AG09309 (cell line): ENCODE measurements around the gene CDC20.
"Not testable (repeated sequence)": the region's sequence is repeated elsewhere in the genome, so short reads cannot be mapped to it uniquely, and the experiment has no call there.

ENCODE experiments used
- DNase-seq: peaks from one replicate; pipeline ENCODE4 v3.0.0-alpha.2; 2010; ENCODE audit warnings: low read depth
- H3K4me3 ChIP-seq: 2 replicates; pipeline ENCODE4 v1.5.1; 2011; ENCODE audit warnings: mild to moderate bottlenecking, low read depth, low read length, moderate library complexity; ENCODE audit not compliant: control insufficient read depth
- CTCF ChIP-seq: IDR thresholded peaks from 2 replicates; pipeline ENCODE4 v1.5.1; 2011; ENCODE audit warnings: mild to moderate bottlenecking, low read depth, low read length, inconsistent platforms; ENCODE audit not compliant: insufficient read depth, control insufficient read depth; ENCODE audit errors: missing control alignments

Gene CDC20

GRCh38 chr1:43367904-43368645, 9.3 kb downstream of the CDC20 start, which contains the start of gene ELOVL1:
Gene ELOVL1 (minus strand): TSS chr1:43368011. CDS start chr1:43365609, 2,402 bp downstream.
- H3K4me3 ChIP-seq: peak within 1 kb of the TSS; percentile 97
- TF ChIP-seq CTCF: peak; percentile 35
- DNase-seq: peak; percentile 37

GRCh38 chr1:43368646-43369020, 9.9 kb downstream of the CDC20 start:
- no peak for TF ChIP-seq CTCF
- DNase-seq: no peak

GRCh38 chr1:43369779-43370178, 11.0 kb downstream of the CDC20 start:
- H3K4me3 ChIP-seq, DNase-seq: not testable (repeated sequence)

More at GRCh38 chr1:43368646-43369020, 9.9 kb downstream of the CDC20 start:
- peak overlapping the region; percentile 97 for H3K4me3 ChIP-seq

GRCh38 chr1:43370564-43370963, 11.8 kb downstream of the CDC20 start:
- no peak for DNase-seq
- no peak for TF ChIP-seq CTCF
- H3K4me3 ChIP-seq: no peak overlapping the region

DNA sequence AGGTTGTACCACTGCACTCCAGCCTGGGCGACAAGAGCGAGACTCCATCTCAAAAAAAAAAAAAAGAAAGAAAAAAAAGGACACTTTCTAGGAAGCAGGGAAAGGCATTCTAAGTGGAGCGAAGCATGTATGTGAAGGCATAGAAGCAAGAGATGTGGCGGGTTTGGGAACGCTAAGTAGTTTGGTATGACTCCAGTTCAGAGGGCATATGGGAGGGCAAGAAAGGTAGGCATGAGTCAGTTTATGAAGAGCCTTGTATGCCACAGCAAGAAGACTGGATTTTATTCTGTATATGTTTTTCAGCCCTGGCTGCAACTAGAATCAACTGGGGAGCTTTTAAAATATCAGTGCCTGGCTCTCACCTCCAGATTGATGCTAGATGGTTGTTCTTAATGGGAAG, 13.4 kb downstream of the CDC20 start:
- no peak overlapping the region for H3K4me3 ChIP-seq
- TF ChIP-seq CTCF: no peak
- DNase-seq: no peak

GRCh38 chr1:43373066-43373940, 14.5 kb downstream of the CDC20 start:
- TF ChIP-seq CTCF: no peak
- DNase-seq: peak; percentile 34

GRCh38 chr1:43376723-43377235, 18.0 kb downstream of the CDC20 start:
- H3K4me3 ChIP-seq: no peak overlapping the region
- no peak for DNase-seq
- TF ChIP-seq CTCF: no peak

More at GRCh38 chr1:43373066-43373940, 14.5 kb downstream of the CDC20 start:
- no peak overlapping the region for H3K4me3 ChIP-seq
